H1 (cell line): ENCODE measurements around the gene NHLRC2. TPM values are rescaled to one million over a fixed set of nuclear protein-coding genes. Genes with fewer than 3 reads are reported as not detected.

Experiments used
- CHD7 ChIP-seq: fragments of 300-600 bp; sonication (generic); IDR thresholded peaks from 2 replicates; pipeline ENCODE4 v1.7.1; 2012; ENCODE audit warnings: low read length, moderate library complexity, mild to moderate bottlenecking, inconsistent platforms; ENCODE audit not compliant: insufficient replicate concordance
- EP300 ChIP-seq, 2 experiments: IDR thresholded peaks; 1 replicate in 1 of 2; 2 replicates in 1 of 2; pipeline ENCODE4 v1.6.1; 2011 to 2012; ENCODE audit warnings: low read depth in 2 of 2, low read length in 2 of 2, mild to moderate bottlenecking in 2 of 2, borderline replicate concordance in 1 of 2, inconsistent platforms in 1 of 2, moderate library complexity in 1 of 2
- EZH2 ChIP-seq: fragments of 200-600 bp; sonication (generic); IDR thresholded peaks from 2 replicates; pipeline ENCODE4 v1.7.1; 2012; ENCODE audit warnings: low read depth, mild to moderate bottlenecking, moderate library complexity, low read length, inconsistent platforms; ENCODE audit not compliant: severe bottlenecking
- NRF1 ChIP-seq: IDR thresholded peaks from 2 replicates; pipeline ENCODE4 v1.6.1; 2011; ENCODE audit warnings: mild to moderate bottlenecking, low read depth, low read length, improper control_type of control experiment
- RBBP5 ChIP-seq: IDR thresholded peaks from 2 replicates; pipeline ENCODE4 v1.7.1; 2012; ENCODE audit warnings: low read depth, mild to moderate bottlenecking, inconsistent platforms, low read length, moderate library complexity, borderline replicate concordance
- SIN3A ChIP-seq, 2 experiments: IDR thresholded peaks in 1 of 2; conservative IDR thresholded peaks in 1 of 2; 2 replicates each; pipeline ENCODE4 v1.6.1; 2011 to 2012; ENCODE audit warnings: low read length in 2 of 2, improper control_type of control experiment in 1 of 2, low read depth in 1 of 2, mild to moderate bottlenecking in 1 of 2
- TBP ChIP-seq: IDR thresholded peaks from 2 replicates; pipeline ENCODE4 v1.6.1; 2011; ENCODE audit warnings: low read depth, low read length, improper control_type of control experiment
- ZNF274 ChIP-seq: IDR thresholded peaks from 2 replicates; pipeline ENCODE4 v1.7.0; 2012; ENCODE audit warnings: low read length, borderline replicate concordance; ENCODE audit errors: extremely low read depth
- polyA plus RNA-seq, 7 experiments: library from polyadenylated mRNA; depleted of rRNA in 3 of 7; stranded (reverse) in 5 of 7; unstranded in 2 of 7; fragments of >200 nt in 5 of 7; fragments of 200-250 nt in 2 of 7; gene quantifications; 1 replicate in 5 of 7; 2 replicates in 1 of 7; 4 replicates in 1 of 7; pipeline versions ENCODE4 v1.2.1 to v1.2.3, GENCODE V29; 2011 to 2013; ENCODE audit warnings: missing spikeins in 2 of 7, mixed read lengths in 2 of 7
- total RNA-seq: library from RNA; stranded (reverse); fragmentation: NEBNext Ultra II Directional; extraction: Animal tissue kit (Norgen Biotek cat#: 25700); gene quantifications from 2 replicates; pipeline ENCODE4 v1.2.1, GENCODE V29; 2021
- TF ChIP-seq, protein P1 (sequence below): IDR thresholded peaks from 2 replicates; pipeline ENCODE4 v1.6.1; 2012; ENCODE audit warnings: low read length, inconsistent platforms

The NHLRC2 gene
- total and polyA plus RNA-seq, 2 of the 8 experiments (the other 6 are each of a cell fraction or from before 2014, with no cell fraction given): 4.9 to 25.6 TPM

DNA sequence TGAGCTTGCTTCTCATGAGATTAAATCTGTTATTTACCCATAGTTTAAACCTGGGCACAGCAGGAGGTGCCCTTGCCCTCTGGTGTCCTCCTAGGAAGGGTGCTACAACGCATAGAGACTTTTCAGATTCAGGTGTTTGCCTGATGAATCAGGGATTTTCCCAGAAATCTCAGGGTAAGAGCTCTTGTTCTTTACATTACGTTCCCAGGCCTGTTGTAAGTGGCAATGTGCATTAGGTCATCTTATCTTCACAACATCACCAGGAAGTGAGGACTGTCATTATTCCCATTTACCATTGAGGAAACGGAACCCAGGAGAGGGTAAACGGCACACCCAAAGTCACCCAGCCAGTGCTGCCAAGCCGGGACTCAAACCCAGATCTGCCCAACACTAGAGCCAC is 73.0 kb downstream of the NHLRC2 start (continued):
- TF ChIP-seq CHD7: no peak
- TF ChIP-seq EZH2: no peak
- TF ChIP-seq ZNF274: no peak
- TF ChIP-seq SIN3A (conservative IDR thresholded peaks at IDR 0.05 in 1 of 2, IDR thresholded peaks at IDR 0.05 in 1 of 2; ENCODE audit: low read depth in 1 of 2, low read length in 2 of 2): no peak
- no peak for TF ChIP-seq TBP
- TF ChIP-seq NRF1: no peak
- TF ChIP-seq, protein P1, sequence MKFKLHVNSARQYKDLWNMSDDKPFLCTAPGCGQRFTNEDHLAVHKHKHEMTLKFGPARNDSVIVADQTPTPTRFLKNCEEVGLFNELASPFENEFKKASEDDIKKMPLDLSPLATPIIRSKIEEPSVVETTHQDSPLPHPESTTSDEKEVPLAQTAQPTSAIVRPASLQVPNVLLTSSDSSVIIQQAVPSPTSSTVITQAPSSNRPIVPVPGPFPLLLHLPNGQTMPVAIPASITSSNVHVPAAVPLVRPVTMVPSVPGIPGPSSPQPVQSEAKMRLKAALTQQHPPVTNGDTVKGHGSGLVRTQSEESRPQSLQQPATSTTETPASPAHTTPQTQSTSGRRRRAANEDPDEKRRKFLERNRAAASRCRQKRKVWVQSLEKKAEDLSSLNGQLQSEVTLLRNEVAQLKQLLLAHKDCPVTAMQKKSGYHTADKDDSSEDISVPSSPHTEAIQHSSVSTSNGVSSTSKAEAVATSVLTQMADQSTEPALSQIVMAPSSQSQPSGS: no peak
- no peak for TF ChIP-seq RBBP5
- no peak for TF ChIP-seq EP300 (IDR thresholded peaks at IDR 0.05; ENCODE audit: borderline replicate concordance in 1 of 2, low read depth in 2 of 2, low read length in 2 of 2)
